GM12878 (cell line): ENCODE results near the gene PPP1R13L. TPM values are rescaled to one million over a fixed set of nuclear protein-coding genes. Genes with fewer than 3 reads are reported as not detected.

Experiments
- ATF2 ChIP-seq: IDR thresholded peaks from 2 replicates; pipeline ENCODE4 v1.6.1; 2012; ENCODE audit warnings: low read length, inconsistent platforms
- CBFB ChIP-seq: IDR thresholded peaks from 2 replicates; pipeline ENCODE4 v1.6.1; 2016; ENCODE audit warnings: antibody characterized with exemption, low read depth
- CHD1 ChIP-seq: IDR thresholded peaks from 2 replicates; pipeline ENCODE4 v1.6.1; 2012; ENCODE audit warnings: low read depth, low read length, improper control_type of control experiment
- CHD2 ChIP-seq: IDR thresholded peaks from 2 replicates; pipeline ENCODE4 v1.6.1; 2011; ENCODE audit warnings: low read depth, low read length, improper control_type of control experiment, borderline replicate concordance
- CREM ChIP-seq: IDR thresholded peaks from 2 replicates; pipeline ENCODE4 v1.6.1; 2014; ENCODE audit warnings: antibody characterized with exemption, low read depth
- EP300 ChIP-seq, 2 experiments: fragments of 150-350 bp in 1 of 2; IDR thresholded peaks; 2 replicates each; pipeline ENCODE4 v1.6.1; 2011 to 2012; ENCODE audit warnings: low read depth in 2 of 2, low read length in 2 of 2, borderline replicate concordance in 1 of 2, improper control_type of control experiment in 1 of 2, inconsistent platforms in 1 of 2; ENCODE audit not compliant: control insufficient read depth in 1 of 2
- IKZF2 ChIP-seq, 2 experiments: fragments of 450-650 bp; IDR thresholded peaks; 2 replicates each; pipeline ENCODE4 v1.6.1; 2017; ENCODE audit warnings: mild to moderate bottlenecking in 2 of 2, moderate library complexity in 2 of 2
- JUND ChIP-seq: IDR thresholded peaks from 2 replicates; pipeline ENCODE4 v1.6.1; 2012; ENCODE audit warnings: low read depth, mild to moderate bottlenecking, low read length, improper control_type of control experiment, moderate library complexity
- NBN ChIP-seq: fragments of 450-650 bp; IDR thresholded peaks from 2 replicates; pipeline ENCODE4 v1.6.1; 2016
- NRF1 ChIP-seq: conservative IDR thresholded peaks from 2 replicates; pipeline ENCODE4 v1.6.1; 2011; ENCODE audit warnings: mild to moderate bottlenecking, low read depth, low read length, improper control_type of control experiment
- PRDM15 ChIP-seq: fragments of 450-650 bp; formaldehyde crosslinking; IDR thresholded peaks from 2 replicates; pipeline ENCODE4 v1.4.0; 2020; ENCODE audit warnings: mild to moderate bottlenecking, moderate library complexity
- RFX5 ChIP-seq: IDR thresholded peaks from 2 replicates; pipeline ENCODE4 v1.6.1; 2011; ENCODE audit warnings: low read depth, low read length, improper control_type of control experiment
- TAF1 ChIP-seq: IDR thresholded peaks from 2 replicates; pipeline ENCODE4 v1.6.1; 2011; ENCODE audit warnings: mild to moderate bottlenecking, low read depth, low read length, borderline replicate concordance
- YY1 ChIP-seq: IDR thresholded peaks from 2 replicates; pipeline ENCODE4 v1.6.1; 2011; ENCODE audit warnings: low read depth, mild to moderate bottlenecking, low read length
- ZBTB4 ChIP-seq: fragments of 450-650 bp; formaldehyde crosslinking; IDR thresholded peaks from 2 replicates; pipeline ENCODE4 v1.4.0; 2022; ENCODE audit warnings: mild to moderate bottlenecking, moderate library complexity
- ZNF622 ChIP-seq: fragments of 450-650 bp; IDR thresholded peaks from 2 replicates; pipeline ENCODE4 v1.6.1; 2017; ENCODE audit warnings: mild to moderate bottlenecking, inconsistent platforms
- ZSCAN29 ChIP-seq: fragments of 450-650 bp; IDR thresholded peaks from 2 replicates; pipeline ENCODE4 v1.6.1; 2017; ENCODE audit warnings: mild to moderate bottlenecking, moderate library complexity
- polyA plus RNA-seq, 11 experiments: library from polyadenylated mRNA; depleted of rRNA in 4 of 11; unstranded in 6 of 11; stranded (reverse) in 5 of 11; fragments of >200 nt; fragmentation: Nextera tagmentation in 4 of 11; fragmentation: Illumina TruSeq in 1 of 11; extraction: Ambion mirVana in 4 of 11; extraction: Trizol in 1 of 11; gene quantifications; 1 replicate in 1 of 11; 2 replicates in 10 of 11; pipeline versions ENCODE4 v1.2.1 to v1.2.3, GENCODE V29; 2011 to 2016; ENCODE audit warnings: inconsistent platforms in 2 of 11, missing spikeins in 2 of 11, low read depth in 1 of 11
- total RNA-seq, 4 experiments: library from RNA; depleted of rRNA in 3 of 4; stranded (reverse); fragments of >200 nt in 3 of 4; fragmentation: Illumina TruSeq in 1 of 4; extraction: Trizol in 1 of 4; gene quantifications; 2 replicates each; pipeline versions ENCODE4 v1.2.1 to v1.2.3, GENCODE V29; 2013 to 2021
- TF ChIP-seq, protein P1 (sequence below): fragments of 450-650 bp; IDR thresholded peaks from 2 replicates; pipeline ENCODE4 v1.6.1; 2014; ENCODE audit warnings: mild to moderate bottlenecking
- TF ChIP-seq, protein P2 (sequence below): fragments of 450-650 bp; IDR thresholded peaks from 2 replicates; pipeline ENCODE4 v1.6.1; 2017; ENCODE audit warnings: low read depth, mild to moderate bottlenecking, moderate library complexity

Gene PPP1R13L
- total and polyA plus RNA-seq, 10 of the 15 experiments (the other 5 are each of a cell fraction or from before 2014, with no cell fraction given) = 0.40 to 10.0 (median 2.5) TPM

DNA sequence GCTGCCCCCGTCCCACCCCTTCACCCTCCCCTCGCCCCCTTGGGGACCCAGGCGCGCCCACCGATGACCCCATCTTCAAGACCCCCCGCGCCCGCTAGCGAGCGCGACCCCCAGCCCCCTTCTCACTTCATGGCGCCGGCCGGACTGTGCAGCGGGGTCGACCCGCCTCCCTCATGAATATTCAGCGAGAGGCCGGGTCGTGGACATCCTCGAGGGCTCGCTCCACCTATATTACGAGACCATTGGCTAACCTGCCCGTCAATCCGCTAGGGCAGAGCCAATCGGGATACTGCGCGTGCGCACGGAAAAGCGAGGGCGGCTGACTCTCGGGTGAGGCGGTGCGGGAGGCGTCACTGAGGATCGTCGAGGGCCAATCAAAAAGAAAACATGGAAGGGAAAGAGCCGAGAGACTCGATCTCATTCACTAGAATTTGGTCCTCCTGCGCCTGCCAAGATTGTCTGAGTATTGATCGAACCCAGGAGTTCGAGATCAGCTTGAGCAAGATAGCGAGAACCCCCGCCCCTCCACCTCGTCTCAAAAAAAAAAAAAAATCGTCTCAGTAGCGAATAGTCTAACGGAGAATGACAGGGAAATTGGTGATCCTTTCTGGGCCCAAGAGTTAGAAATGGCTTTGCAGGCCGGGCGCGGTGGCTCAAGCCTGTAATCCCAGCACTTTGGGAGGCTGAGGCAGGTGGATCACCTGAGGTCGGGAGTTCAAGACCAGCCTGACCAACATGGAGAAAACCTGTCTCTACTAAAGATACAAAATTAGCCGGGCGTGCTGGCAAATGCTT is 34.3 kb downstream of the PPP1R13L start, which contains the start of gene ERCC2 (continued):
- TF ChIP-seq ATF2 = no peak
- peak; percentile 8; the same call in 1 of the 2 replicates for TF ChIP-seq TAF1
- TF ChIP-seq CHD1 = no peak
- TF ChIP-seq YY1 = peak; percentile 73
- TF ChIP-seq PRDM15 (CRISPR knock-in tag) = no peak
- TF ChIP-seq CHD2 = peak; percentile 96
- TF ChIP-seq CREM = peak; percentile 68; the same call in 1 of the 2 replicates
- no peak for TF ChIP-seq EP300 (IDR thresholded peaks at IDR 0.05; ENCODE audit: borderline replicate concordance in 1 of 2, control insufficient read depth in 1 of 2, low read depth in 2 of 2, low read length in 2 of 2)
- TF ChIP-seq ZNF622 = no peak
- TF ChIP-seq, protein P1, sequence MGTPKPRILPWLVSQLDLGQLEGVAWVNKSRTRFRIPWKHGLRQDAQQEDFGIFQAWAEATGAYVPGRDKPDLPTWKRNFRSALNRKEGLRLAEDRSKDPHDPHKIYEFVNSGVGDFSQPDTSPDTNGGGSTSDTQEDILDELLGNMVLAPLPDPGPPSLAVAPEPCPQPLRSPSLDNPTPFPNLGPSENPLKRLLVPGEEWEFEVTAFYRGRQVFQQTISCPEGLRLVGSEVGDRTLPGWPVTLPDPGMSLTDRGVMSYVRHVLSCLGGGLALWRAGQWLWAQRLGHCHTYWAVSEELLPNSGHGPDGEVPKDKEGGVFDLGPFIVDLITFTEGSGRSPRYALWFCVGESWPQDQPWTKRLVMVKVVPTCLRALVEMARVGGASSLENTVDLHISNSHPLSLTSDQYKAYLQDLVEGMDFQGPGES = peak; percentile 97
- no peak for TF ChIP-seq ZSCAN29
- no peak for TF ChIP-seq JUND
- no peak for TF ChIP-seq CBFB
- TF ChIP-seq, protein P2, sequence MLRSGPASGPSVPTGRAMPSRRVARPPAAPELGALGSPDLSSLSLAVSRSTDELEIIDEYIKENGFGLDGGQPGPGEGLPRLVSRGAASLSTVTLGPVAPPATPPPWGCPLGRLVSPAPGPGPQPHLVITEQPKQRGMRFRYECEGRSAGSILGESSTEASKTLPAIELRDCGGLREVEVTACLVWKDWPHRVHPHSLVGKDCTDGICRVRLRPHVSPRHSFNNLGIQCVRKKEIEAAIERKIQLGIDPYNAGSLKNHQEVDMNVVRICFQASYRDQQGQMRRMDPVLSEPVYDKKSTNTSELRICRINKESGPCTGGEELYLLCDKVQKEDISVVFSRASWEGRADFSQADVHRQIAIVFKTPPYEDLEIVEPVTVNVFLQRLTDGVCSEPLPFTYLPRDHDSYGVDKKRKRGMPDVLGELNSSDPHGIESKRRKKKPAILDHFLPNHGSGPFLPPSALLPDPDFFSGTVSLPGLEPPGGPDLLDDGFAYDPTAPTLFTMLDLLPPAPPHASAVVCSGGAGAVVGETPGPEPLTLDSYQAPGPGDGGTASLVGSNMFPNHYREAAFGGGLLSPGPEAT = peak; percentile 89
- no peak for TF ChIP-seq ZBTB4 (CRISPR knock-in tag)
- peak; percentile 73; the same call in 1 of the 2 replicates for TF ChIP-seq NBN
- no peak for TF ChIP-seq IKZF2 (IDR thresholded peaks at IDR 0.05)
- TF ChIP-seq NRF1 = peak; percentile 96
- TF ChIP-seq RFX5 = peak; percentile 71
